Activated CD8-positive, alpha-beta T cell treated with anti-CD3 and anti-CD28 coated beads, Interleukin-2, amount 10 ng/mL, durations not matched to agents 7 days and 5 days (primary cell): Measurements from ENCODE around the gene ZNF740. TPM values are rescaled to one million over a fixed set of nuclear protein-coding genes. Genes with fewer than 3 reads are reported as not detected.

Experiments
- ATAC-seq: fragments of 150-1000 bp; cut with Tn5 transposase; one replicate; pipeline ENCODE4 v1.10.0; 2021; ENCODE audit warnings: moderate library complexity
- CTCF ChIA-PET: fragments of 350-600 bp; sonication (Branson Sonifier 250); formaldehyde crosslinking; loops from one replicate; lab custom pipeline; 2021; ENCODE audit warnings: antibody characterized with exemption; lab: Charles Lee
- POLR2A ChIA-PET: fragments of 350-600 bp; sonication (Branson Sonifier 250); formaldehyde crosslinking; loops from one replicate; lab custom pipeline; 2021; ENCODE audit warnings: antibody characterized with exemption; lab: Charles Lee
- DNase-seq: peaks from one replicate; pipeline ENCODE4 v3.0.0-alpha.2; 2020
- H3K27ac Mint-ChIP-seq: one replicate; pipeline ENCODE4 v1.8.0; 2021; ENCODE audit warnings: mild to moderate bottlenecking, mixed read lengths
- H3K27me3 Mint-ChIP-seq: one replicate; pipeline ENCODE4 v1.8.0; 2021; ENCODE audit warnings: low read depth, mixed read lengths
- H3K36me3 Mint-ChIP-seq: one replicate; pipeline ENCODE4 v1.8.0; 2021; ENCODE audit warnings: low read depth, mixed read lengths
- H3K4me1 Mint-ChIP-seq: one replicate; pipeline ENCODE4 v1.8.0; 2021; ENCODE audit warnings: low read depth, mixed read lengths
- H3K4me3 Mint-ChIP-seq: one replicate; pipeline ENCODE4 v1.8.0; 2021; ENCODE audit warnings: mild to moderate bottlenecking, mixed read lengths
- H3K9me3 Mint-ChIP-seq: one replicate; pipeline ENCODE4 v1.8.0; 2022; ENCODE audit warnings: mixed read lengths; ENCODE audit not compliant: insufficient read depth
- total RNA-seq, 2 experiments: library from RNA; stranded (reverse); gene quantifications; one replicate each; pipeline ENCODE4 v1.2.3, GENCODE V29; 2021

Gene ZNF740
- total RNA-seq, 2 experiments from 2014 or later: 28.2 to 31.4 TPM

GRCh38 chr12:53194973-53195372 lies 14.5 kb downstream of the ZNF740 start:
- Mint-ChIP-seq H3K27me3 (no peaks in the 10 kb centered on the region), H3K36me3 (peaks cover 90% of the 10 kb centered on the region), H3K4me1 (peaks cover 55% of the 10 kb centered on the region), H3K4me3 (no peak overlapping the region), H3K9me3 (no peaks in the 10 kb centered on the region), H3K27ac (no peak overlapping the region)
- POLR2A ChIA-PET: interaction anchor here (0.6 to 7.9 kb wide), 4 partner anchors 10 to 237 kb away, joined by 3 to 57 read pairs (median 4); partner anchors contain the start of genes CSAD, PFDN5 and ZNF740
- CTCF ChIA-PET: interaction anchor here (0.7 to 1.1 kb wide), 5 partner anchors 9 to 73 kb away, joined by 3 to 5 read pairs (median 3); partner anchors contain the start of gene ESPL1
- no peak for DNase-seq
- no peak for ATAC-seq

DNA sequence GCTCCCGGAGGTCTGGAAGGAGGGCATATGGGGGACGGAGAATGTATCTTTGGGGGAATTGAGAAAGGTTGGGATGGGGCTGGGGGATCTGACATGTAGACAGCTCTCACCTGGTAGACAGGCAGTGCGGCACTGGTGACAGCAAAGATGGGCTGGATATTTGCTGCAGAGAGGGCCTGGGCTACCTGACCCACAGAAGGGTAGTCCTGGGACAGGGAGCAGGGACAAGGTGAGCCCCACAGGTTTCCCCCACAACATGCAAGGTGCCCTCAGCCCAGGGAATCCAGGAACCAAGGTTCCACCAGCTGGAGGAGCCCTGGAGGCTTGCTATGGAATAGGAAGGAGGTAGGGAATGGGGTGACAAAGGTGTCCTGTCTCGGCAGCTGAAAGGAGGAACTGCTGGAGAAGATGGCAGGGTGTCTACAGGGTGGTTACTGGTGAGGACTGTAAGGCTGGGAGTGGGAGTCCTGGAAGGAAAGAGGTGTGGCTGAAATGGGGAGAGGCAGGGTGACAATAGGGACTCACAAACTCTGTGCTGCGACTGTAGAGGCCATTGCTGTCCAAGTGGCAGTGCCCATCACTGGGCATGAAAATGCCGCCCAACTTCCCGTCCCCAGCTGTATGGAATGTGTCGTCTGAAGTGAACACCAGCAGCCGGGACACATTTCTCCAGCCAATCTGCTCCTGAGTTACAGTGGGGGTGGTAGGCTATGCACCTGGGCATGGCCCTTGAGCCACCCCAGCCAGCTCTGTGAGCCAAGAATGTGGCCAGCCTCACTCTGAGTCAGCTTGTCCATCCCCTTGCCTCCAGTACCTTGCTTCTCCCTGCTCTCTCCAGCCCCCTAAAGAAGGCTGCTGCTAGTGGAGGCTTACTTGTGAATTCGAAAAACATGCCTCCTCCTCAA lies 15.2 kb downstream of the ZNF740 start:
- ChIA-PET POLR2A (interaction anchor here (1.1 to 7.9 kb wide), 4 partner anchors 9 to 99 kb away, joined by 3 to 57 read pairs (median 4); partner anchors contain the start of genes CSAD, PFDN5 and ZNF740), CTCF (interaction anchor here (0.9 to 4.9 kb wide), 6 partner anchors 9 to 126 kb away, joined by 3 to 18 read pairs (median 3); partner anchors contain the start of genes AAAS and ESPL1)
- ATAC-seq: no peak
- Mint-ChIP-seq H3K27ac (peak overlapping the region; percentile 15), H3K9me3 (no peaks in the 10 kb centered on the region), H3K4me1 (peaks cover 57% of the 10 kb centered on the region), H3K36me3 (peaks cover 93% of the 10 kb centered on the region), H3K4me3 (no peak overlapping the region), H3K27me3 (no peaks in the 10 kb centered on the region)
- DNase-seq: no peak

- POLR2A ChIA-PET: interaction anchor here (1.3 to 7.9 kb wide), 2 partner anchors 9 to 15 kb away, joined by 3 to 57 read pairs; partner anchors contain the start of genes CSAD and ZNF740
- Mint-ChIP-seq H3K4me3 (peak overlapping the region; percentile 32), H3K27me3 (no peaks in the 10 kb centered on the region), H3K27ac (peak overlapping the region; percentile 71), H3K4me1 (peaks cover 56% of the 10 kb centered on the region), H3K9me3 (no peaks in the 10 kb centered on the region), H3K36me3 (peaks cover 92% of the 10 kb centered on the region)
- DNase-seq: no peak
- ATAC-seq: no peak
- CTCF ChIA-PET: interaction anchor here (1.1 to 6.5 kb wide), 5 partner anchors 7 to 125 kb away, joined by 3 to 58 read pairs (median 18); partner anchors contain the start of genes AAAS and ESPL1
These were observed 16.0 kb downstream of the ZNF740 start for GRCh38 chr12:53196486-53196885.

DNA sequence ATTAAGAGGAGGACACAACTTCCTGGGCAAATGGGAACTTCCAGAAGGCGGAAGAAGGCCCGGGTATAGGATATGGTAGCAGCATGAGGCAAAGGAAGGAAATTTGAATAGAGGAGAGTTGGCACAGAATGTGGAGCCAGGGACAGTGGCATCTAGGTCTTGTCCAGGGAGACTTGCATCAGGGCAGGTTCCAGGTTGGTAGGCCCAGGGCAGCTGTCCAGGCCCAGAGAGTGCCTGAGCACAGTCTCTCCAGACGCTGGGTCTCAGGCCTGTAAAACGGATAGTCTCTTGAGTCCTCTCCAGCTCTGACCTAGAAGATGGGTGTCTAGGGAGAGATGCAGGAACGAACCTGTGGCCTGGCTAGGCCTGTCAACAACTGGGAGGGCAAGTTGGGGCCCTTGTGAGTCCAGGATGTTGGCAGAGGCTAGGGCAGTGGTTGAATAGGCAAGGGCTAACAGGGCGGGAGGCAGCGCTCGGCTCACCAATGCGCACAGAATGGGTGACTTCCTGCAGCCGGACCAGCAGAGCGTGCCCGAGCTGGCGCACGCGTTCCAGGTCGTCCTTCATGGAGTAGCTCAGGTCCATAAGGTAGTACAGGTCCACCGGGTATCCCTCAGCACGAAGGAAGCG lies 16.6 kb downstream of the ZNF740 start:
- DNase-seq (no peak), ATAC-seq (no peak)
- no peaks in the 10 kb centered on the region for H3K9me3 Mint-ChIP-seq
- ChIA-PET POLR2A (interaction anchor here (0.7 to 7.9 kb wide), 4 partner anchors 8 to 71 kb away, joined by 3 to 57 read pairs (median 16); partner anchors contain the start of genes CSAD, ESPL1 and ZNF740), CTCF (interaction anchor here (0.8 to 6.5 kb wide), 12 partner anchors 8 to 131 kb away, joined by 3 to 58 read pairs (median 6); partner anchors contain the start of genes AAAS, CSAD, SOAT2 and ZNF740)
- peak overlapping the region; percentile 71 for H3K27ac Mint-ChIP-seq
- no peaks in the 10 kb centered on the region for H3K27me3 Mint-ChIP-seq
- peaks cover 89% of the 10 kb centered on the region for H3K36me3 Mint-ChIP-seq
- peaks cover 57% of the 10 kb centered on the region for H3K4me1 Mint-ChIP-seq
- no peak overlapping the region for H3K4me3 Mint-ChIP-seq

- H3K4me1 Mint-ChIP-seq: peaks cover 65% of the 10 kb centered on the region
- peak overlapping the region; percentile 62 for H3K4me3 Mint-ChIP-seq
- ATAC-seq (peak; percentile 54), DNase-seq (no peak)
- peak overlapping the region; percentile 86 for H3K27ac Mint-ChIP-seq
- no peaks in the 10 kb centered on the region for H3K9me3 Mint-ChIP-seq
- ChIA-PET POLR2A (interaction anchor here (0.7 to 7.9 kb wide), 9 partner anchors 8 to 96 kb away, joined by 3 to 57 read pairs (median 4); partner anchors contain the start of genes CSAD, ESPL1, ITGB7 and SOAT2), CTCF (interaction anchor here (0.9 to 6.5 kb wide), 21 partner anchors 9 to 154 kb away, joined by 3 to 58 read pairs (median 6); partner anchors contain the start of genes AAAS, CSAD, ESPL1 and SOAT2)
- no peaks in the 10 kb centered on the region for H3K27me3 Mint-ChIP-seq
- peaks cover 82% of the 10 kb centered on the region for H3K36me3 Mint-ChIP-seq
These were observed 18.1 kb downstream of the ZNF740 start for GRCh38 chr12:53198486-53199110.

DNA sequence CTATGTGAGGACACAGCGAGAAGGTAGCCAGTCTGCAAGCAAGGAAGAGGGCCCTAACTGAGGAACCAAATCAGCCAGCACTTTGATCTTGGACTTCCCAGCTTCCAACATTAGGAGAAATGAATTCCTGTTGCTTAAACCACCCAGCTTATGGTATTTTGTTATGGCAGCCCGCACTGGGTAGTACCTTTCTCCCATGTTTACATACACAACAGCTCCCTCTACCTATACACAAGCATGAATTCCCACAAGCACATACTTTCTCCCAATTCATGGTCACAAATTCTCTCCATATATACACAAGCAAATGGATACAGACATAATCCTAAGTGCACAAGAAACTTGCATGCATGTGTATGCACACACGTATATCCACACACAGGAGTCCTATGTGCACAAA lies 19.2 kb downstream of the ZNF740 start:
- ChIA-PET POLR2A (interaction anchor here (1.1 to 7.9 kb wide), 4 partner anchors 11 to 68 kb away, joined by 3 to 57 read pairs (median 18); partner anchors contain the start of genes CSAD, ESPL1 and ZNF740), CTCF (interaction anchor here (0.9 to 6.5 kb wide), 17 partner anchors 9 to 153 kb away, joined by 3 to 58 read pairs (median 4); partner anchors contain the start of genes AAAS and ESPL1)
- peak overlapping the region; percentile 68 for H3K4me3 Mint-ChIP-seq
- ATAC-seq (no peak), DNase-seq (no peak)
- H3K27ac Mint-ChIP-seq: peak overlapping the region; percentile 88
- H3K4me1 Mint-ChIP-seq: peaks cover 76% of the 10 kb centered on the region
- no peaks in the 10 kb centered on the region for H3K9me3 Mint-ChIP-seq
- peaks cover 82% of the 10 kb centered on the region for H3K36me3 Mint-ChIP-seq
- no peaks in the 10 kb centered on the region for H3K27me3 Mint-ChIP-seq

GRCh38 chr12:53200107-53200457 lies 19.6 kb downstream of the ZNF740 start:
- ATAC-seq (no peak), DNase-seq (no peak)
- Mint-ChIP-seq H3K27ac (peak overlapping the region; percentile 88), H3K27me3 (no peaks in the 10 kb centered on the region), H3K9me3 (no peaks in the 10 kb centered on the region), H3K4me3 (peak overlapping the region; percentile 68), H3K36me3 (peaks cover 81% of the 10 kb centered on the region), H3K4me1 (peaks cover 77% of the 10 kb centered on the region)
- POLR2A ChIA-PET: interaction anchor here (0.8 to 7.9 kb wide), 4 partner anchors 11 to 68 kb away, joined by 5 to 57 read pairs (median 18); partner anchors contain the start of genes CSAD, ESPL1 and ZNF740
- CTCF ChIA-PET: interaction anchor here (0.9 to 6.5 kb wide), 9 partner anchors 11 to 152 kb away, joined by 3 to 58 read pairs (median 5); partner anchors contain the start of genes AAAS and ESPL1

DNA sequence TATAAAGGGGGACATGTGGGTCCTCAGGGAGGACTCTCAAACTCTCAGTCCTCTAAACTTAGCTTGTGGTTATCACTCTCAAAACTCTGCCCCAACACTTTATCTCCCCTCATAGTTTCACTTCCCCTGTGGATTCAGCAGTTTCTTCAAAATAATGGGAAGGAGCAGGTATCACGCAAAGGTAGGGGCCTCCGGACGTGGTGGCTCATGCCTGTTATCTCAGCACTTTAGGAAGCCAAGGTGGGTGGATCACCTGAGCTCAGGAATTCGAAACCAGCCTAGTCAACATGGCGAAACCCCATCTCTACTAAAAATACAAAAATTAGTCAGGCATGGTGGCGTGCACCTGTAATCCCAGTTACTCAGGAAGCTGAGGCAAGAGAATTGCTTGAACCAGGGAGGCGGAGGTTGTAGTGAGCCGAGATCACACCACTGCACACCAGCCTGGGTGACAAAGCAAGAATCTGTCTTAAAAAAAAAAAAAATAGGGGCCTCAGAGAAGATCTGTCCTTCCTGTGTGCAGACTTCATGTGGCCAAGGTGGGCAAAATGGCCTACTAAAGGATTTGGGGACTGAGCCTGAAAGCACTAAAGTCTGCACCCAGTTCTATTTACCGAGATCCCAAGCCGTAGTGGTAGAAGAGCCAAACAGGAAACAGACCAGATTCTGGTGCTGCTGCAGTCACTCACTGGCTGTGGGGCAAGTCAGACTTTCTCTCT lies 20.1 kb downstream of the ZNF740 start:
- DNase-seq (peak; percentile 57), ATAC-seq (peak; percentile 44)
- H3K4me1 Mint-ChIP-seq: peaks cover 79% of the 10 kb centered on the region
- H3K4me3 Mint-ChIP-seq: peak overlapping the region; percentile 68
- ChIA-PET POLR2A (interaction anchor here (0.8 to 7.9 kb wide), 5 partner anchors 10 to 67 kb away, joined by 4 to 57 read pairs (median 6); partner anchors contain the start of genes CSAD, ESPL1 and ZNF740), CTCF (interaction anchor here (0.9 to 6.5 kb wide), 8 partner anchors 12 to 152 kb away, joined by 3 to 58 read pairs (median 4); partner anchors contain the start of genes AAAS and ESPL1)
- no peaks in the 10 kb centered on the region for H3K27me3 Mint-ChIP-seq
- peaks cover 81% of the 10 kb centered on the region for H3K36me3 Mint-ChIP-seq
- H3K9me3 Mint-ChIP-seq: no peaks in the 10 kb centered on the region
- peak overlapping the region; percentile 88 for H3K27ac Mint-ChIP-seq

DNA sequence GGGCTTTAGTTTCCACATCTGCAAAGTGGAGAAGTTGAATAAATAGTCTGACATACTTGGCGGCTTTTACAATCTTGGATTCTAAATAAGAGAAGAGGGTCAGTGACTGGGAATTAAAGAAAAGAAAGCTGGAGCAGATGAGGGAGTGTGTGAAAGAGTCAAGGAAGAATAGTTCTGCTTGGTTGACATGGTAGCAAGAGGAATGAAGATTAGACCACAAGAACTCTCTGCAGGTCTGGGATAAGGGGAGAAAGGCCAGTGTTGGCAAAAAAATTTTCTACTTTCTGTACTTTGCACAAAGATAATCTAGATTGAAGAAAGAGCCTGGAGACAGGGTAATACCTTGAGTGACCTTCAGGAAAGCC lies 20.6 kb downstream of the ZNF740 start:
- H3K4me1 Mint-ChIP-seq: peaks cover 81% of the 10 kb centered on the region
- CTCF ChIA-PET: interaction anchor here (0.9 to 6.5 kb wide), 10 partner anchors 12 to 151 kb away, joined by 3 to 58 read pairs (median 4); partner anchors contain the start of gene ESPL1
- no peaks in the 10 kb centered on the region for H3K27me3 Mint-ChIP-seq
- peaks cover 80% of the 10 kb centered on the region for H3K36me3 Mint-ChIP-seq
- H3K4me3 Mint-ChIP-seq: peak overlapping the region; percentile 68
- H3K27ac Mint-ChIP-seq: peak overlapping the region; percentile 88
- POLR2A ChIA-PET: interaction anchor here (0.8 to 7.9 kb wide), 5 partner anchors 10 to 67 kb away, joined by 4 to 57 read pairs (median 5); partner anchors contain the start of genes CSAD, ESPL1 and ZNF740
- ATAC-seq (no peak), DNase-seq (no peak)
- H3K9me3 Mint-ChIP-seq: no peaks in the 10 kb centered on the region
